Caki2 (cell line): ENCODE results near the gene TCIRG1. TPM values are rescaled to one million over a fixed set of nuclear protein-coding genes. Genes with fewer than 3 reads are reported as not detected.

Source experiments
- DNase-seq: peaks from one replicate; pipeline ENCODE4 v3.0.0-alpha.2; 2015; ENCODE audit warnings: low read depth
- in situ Hi-C: cut with HindIII; loops from 2 replicates; pipeline ENCODE4 v1.10.0; 2016; ENCODE audit warnings: low sequenced_read_pairs, low pct_unique_long_range_greater_than_20kb, mixed read lengths
- total RNA-seq: library from RNA; depleted of rRNA; stranded (reverse); fragments of >200 nt; shearing (Covaris generic); gene quantifications from 2 replicates; pipeline ENCODE4 v1.2.3, GENCODE V29; 2014; ENCODE audit warnings: low replicate concordance

Gene TCIRG1
- total RNA-seq, 1 experiment from 2014 or later = 23.9 TPM

DNA sequence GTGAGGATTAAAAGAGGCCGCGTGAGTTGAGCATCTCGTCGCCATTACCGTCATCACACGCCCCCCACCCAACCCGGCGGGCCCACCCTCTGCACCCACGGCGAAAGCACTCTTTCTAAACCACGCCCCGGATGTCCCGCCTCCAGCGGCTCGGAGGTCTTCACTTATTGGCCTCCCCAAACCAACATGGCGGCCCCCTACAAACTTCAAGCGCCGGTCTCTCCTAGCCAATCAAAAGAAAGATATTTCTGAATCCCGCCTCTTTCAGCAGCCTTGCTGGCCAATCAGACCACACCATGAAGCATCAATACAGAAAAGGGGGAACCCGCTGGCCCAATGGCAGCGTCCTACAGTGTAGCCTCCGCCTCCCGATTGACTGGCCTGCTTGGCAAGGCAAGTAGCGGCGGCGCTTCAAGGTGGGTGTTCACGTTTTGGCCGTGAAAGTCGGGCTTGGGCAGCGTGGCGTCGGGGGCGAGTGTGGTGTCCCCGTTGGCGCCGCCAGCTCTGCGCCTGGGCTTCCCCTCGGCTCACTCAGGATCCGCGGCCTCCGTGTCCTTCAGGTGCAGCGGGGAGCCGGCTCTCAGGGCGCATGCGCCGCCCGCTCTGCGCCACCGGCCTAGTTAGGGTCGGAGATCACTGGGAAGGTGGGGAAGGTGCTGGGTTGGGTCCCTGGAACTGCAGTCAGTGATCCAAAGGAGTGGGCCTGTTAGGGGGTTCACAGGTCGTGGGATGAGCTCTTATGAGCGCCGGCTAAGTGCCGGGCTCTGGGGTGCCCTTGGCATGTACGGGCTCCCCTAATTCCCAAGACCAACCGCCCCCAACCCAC is 8.3 kb upstream of the TCIRG1 start, which contains the start of gene NDUFS8:
Gene NDUFS8 (plus strand): TSS at position 364 of the 826 bp plus-strand sequence. CDS start 1,471 bp downstream, outside the sequence.
- in situ Hi-C loops = no loop called here
- DNase-seq = peak; percentile 98

DNA sequence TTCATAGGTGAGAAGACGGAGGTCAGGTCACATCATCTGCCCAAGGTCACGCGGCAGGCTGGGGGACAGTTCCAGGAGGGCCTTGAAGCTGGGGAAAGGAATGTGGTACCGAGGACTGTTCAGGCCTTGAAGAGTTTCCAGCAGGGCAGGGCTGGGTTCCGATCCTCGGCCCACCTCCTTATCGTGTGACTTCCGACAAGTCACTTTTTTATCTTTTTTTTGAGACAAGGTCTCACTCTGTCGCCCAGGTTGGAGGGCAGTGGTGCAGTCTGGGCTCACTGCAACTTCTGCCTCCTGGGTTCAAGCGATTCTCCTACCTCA is 7.7 kb upstream of the TCIRG1 start:
- DNase-seq = no peak
- in situ Hi-C loops = no loop called here

DNA sequence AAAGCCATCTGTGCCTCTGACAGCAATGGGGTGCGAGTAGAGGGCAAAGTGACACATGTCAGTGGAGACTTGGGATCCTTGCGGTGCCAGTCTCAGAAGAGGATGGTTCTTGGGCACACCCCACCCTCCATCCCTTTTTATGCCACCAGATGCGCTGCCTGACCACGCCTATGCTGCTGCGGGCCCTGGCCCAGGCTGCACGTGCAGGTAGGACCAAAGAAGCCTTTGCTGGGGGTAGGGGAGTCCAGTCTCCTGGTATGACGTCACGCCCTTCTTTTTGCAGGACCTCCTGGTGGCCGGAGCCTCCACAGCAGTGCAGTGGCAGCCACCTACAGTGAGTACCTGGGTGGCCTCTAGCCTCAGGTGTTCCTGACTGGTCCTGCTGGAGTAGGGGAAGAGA is 6.8 kb upstream of the TCIRG1 start:
- in situ Hi-C loops = no loop called here
- DNase-seq = no peak

DNA sequence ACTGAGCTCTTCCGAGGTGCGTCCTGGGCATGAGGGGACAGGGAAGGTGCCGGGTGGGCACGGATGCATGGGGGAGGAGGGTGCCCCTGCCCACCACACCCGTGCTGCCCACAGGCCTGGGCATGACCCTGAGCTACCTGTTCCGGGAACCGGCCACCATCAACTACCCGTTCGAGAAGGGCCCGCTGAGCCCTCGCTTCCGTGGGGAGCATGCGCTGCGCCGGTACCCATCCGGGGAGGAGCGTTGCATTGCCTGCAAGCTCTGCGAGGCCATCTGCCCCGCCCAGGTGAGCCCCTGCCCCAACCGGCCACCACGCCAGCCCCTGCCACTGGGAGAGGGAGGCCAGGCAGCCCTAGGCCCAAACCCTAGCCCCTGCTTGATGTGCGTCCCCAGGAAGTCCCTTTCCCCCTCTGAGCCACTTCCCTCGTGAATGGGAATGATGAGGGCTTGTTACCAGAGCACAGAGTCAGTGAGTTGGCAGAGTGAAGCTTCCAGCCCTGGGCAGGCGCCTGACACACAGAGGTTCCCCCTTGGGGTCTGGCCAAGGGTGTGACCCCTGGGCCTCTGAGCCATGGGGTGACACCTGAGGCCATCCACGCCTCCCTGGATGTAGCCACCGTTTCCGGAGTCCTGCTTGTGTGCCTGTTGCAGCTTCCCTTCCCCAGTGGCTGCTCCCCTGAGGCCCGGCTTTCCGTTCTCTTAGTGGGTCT is 5.7 kb upstream of the TCIRG1 start:
- in situ Hi-C loops = no loop called here
- no peak for DNase-seq

DNA sequence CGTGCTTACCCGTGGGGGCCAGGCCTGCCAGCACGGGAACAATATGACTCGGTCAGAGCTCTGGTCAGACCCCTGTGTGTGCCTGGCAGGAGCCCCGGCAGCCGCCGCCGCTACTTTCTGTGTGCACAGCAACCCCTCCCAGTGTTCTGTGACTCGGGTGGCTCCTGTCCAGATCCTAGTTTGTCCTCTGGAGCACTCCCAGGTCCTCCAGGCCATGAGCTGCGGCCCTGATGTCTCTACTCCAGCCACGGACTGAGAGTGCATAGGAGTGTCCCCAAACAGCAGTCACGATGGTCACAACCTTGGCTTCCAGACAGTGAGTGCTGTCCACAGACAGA is 5.1 kb upstream of the TCIRG1 start:
- in situ Hi-C loops = no loop called here
- no peak for DNase-seq

DNA sequence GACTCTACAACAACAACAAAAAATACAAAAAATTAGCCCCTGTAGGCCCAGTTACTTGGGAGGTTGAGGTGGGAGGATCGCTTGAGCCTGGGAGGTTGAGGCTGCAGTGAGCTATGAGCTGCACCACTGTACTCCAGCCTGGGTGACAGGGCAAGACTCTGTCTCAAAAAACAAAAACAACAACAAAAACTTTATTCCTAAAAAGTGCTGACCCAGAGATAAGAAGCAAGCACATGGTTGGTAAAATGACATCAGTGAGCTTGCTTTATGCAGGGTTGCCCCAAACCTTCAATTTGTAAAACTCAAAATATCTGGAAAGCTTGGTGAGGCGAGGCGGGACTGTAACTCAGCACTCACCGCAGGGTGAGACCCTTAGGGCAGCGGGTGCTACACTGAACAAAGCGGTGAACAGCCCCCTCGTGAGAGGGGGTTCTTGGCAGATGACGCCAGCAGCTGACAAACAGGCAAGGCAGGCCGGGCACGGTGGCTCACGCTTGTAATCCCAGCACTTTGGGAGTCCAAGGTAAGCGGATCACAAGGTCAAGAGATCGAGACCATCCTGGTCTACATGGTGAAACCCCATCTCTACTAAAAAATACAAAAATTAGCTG is 3.5 kb upstream of the TCIRG1 start:
- in situ Hi-C loops = no loop called here
- DNase-seq = no peak

- in situ Hi-C loops = no loop called here
- no peak for DNase-seq
Measured at GRCh38 chr11:68036141-68036716, 2.6 kb upstream of the TCIRG1 start.

GRCh38 chr11:68036717-68037239 is 2.0 kb upstream of the TCIRG1 start:
- DNase-seq = no peak
- in situ Hi-C loops = no loop called here

DNA sequence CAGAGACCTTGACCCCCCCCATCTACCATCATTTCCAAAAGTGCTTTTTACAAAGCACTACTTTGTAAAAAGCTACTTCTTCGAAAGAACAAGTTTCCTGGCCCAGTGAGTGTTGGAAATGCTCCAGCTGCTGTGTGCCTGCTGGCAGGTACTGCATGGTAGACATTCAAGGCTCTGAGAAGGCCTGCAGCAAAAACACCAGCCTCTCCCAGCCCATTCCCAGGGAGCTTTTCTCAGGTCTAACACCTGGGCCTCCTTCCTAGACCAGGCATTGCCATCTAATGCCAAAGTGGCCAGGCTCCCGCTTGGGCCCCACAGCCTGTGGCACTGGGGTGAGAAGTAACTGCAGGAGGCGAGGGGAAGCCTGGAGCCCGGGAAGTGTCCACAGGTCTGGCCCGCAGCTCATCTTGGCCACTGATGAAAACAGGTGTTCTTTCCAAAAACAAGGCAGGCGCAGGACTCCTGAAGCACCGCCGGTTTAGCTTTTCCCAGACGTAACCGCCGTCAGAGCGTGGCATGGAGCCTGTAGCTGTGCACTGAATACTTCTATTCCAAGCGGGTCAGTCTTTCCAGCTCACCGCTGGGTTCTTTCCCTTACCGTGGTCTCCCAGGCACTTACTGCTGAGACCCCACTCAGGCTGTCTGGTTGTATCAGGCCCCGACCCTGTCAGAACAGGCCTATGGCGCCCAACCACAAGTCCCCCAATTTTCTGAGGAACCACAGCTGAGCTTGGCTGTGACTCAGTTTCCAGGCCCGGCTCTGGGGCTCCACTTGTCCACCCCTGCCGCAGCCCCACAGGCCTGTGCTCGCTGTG is 1.2 kb upstream of the TCIRG1 start:
- DNase-seq = no peak
- in situ Hi-C loops = no loop called here

GRCh38 chr11:68038226-68038717 is 553 bp upstream of the TCIRG1 start:
- in situ Hi-C loops = no loop called here
- DNase-seq = no peak

- no peak for DNase-seq
- in situ Hi-C loops = no loop called here
Measured at GRCh38 chr11:68039526-68040086, 781 bp downstream of the TCIRG1 start.

DNA sequence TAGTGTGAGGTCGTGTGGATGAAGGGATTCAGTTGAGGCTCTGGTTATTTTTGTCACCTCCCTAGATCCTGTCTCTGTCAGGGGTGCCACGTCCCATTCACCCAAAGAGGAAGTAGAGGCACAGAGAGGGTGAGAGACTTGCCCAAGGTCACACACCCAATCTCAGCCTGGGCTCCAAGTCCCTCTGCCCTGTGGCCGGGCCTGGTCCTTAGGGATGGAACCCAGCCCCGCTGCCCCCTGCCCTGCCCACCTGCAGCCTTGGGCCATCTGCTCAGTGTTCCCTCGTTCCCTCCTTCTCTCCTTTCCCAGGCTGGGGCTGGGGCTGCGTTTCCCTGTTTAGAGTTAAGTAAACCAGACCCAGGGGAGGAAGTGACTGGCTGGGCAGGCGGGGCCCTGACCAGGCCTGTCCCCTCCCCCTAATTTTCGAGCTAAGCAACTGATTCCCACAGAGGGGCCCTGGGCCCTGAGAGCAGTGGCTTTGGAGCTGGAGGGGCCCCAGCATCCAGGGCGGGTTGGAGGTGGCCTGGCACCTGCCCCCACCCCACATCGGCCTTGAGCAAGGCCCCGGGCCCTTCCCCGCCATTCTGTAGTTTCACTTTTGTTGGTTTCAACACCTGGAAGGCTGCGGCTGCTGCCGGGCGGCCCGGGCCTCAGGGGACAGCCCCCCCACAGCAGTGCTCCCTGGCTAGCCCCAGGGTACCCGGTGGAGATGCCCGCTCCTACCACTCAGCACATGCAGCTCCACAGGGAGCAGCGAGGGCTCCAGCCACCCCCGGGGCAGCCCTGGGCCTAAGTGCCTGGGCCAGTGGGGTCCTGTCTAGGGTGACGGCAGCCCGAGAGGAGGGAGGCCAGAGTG is 1.5 kb downstream of the TCIRG1 start:
- in situ Hi-C loops = no loop called here
- no peak for DNase-seq

- in situ Hi-C loops = no loop called here
- no peak for DNase-seq
Measured at GRCh38 chr11:68040957-68041591, 2.2 kb downstream of the TCIRG1 start.

- no peak for DNase-seq
- in situ Hi-C loops = no loop called here
Measured at GRCh38 chr11:68041617-68042218, 2.9 kb downstream of the TCIRG1 start.

DNA sequence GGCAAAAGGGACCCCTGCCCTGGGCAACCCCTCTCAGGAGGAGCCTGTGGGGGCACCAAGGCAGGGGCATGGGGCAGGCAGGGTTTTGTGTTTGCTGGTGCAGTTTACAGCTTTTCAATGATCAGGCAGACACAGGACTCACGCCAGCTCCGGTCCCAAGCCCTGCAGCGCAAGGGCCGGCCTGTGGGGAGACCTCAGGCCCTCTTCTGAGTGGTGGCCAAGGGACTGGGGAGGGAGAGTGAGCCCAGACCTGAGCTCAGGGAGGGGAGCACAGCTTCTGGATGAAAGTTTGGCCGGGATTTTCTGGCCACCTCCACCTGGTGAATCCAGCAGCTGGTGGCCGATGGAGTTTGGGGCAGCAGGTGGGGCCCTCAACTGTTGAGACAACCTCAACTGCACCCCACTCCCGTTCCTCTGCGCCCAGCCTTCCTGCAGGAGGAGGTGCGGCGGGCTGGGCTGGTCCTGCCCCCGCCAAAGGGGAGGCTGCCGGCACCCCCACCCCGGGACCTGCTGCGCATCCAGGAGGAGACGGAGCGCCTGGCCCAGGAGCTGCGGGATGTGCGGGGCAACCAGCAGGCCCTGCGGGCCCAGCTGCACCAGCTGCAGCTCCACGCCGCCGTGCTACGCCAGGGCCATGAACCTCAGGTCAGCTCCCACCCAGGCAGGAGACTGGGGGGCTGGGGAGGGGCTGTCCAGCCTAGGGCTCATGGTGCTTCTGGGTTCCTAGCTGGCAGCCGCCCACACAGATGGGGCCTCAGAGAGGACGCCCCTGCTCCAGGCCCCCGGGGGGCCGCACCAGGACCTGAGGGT is 3.6 kb downstream of the TCIRG1 start:
- DNase-seq = no peak
- in situ Hi-C loops = no loop called here
